RPMI7951 (cell line): Measurements from ENCODE around the gene TMCC3. TPM values are rescaled to one million over a fixed set of nuclear protein-coding genes. Genes with fewer than 3 reads are reported as not detected.
A peak's percentile ranks its signal among the peaks of the same experiment; 100 is the strongest.

Experiments used
- DNase-seq: peaks from one replicate; pipeline ENCODE4 v3.0.0-alpha.2; 2012; ENCODE audit warnings: low read depth
- total RNA-seq: library from RNA; depleted of rRNA; stranded (reverse); fragments of >200 nt; shearing (Covaris generic); gene quantifications from 2 replicates; pipeline ENCODE4 v1.2.3, GENCODE V29; 2014; rRNA removed

The TMCC3 gene
- total RNA-seq, 1 experiment from 2014 or later: 2.4 TPM

- peak; percentile 49 for DNase-seq
These were observed 117.6 kb downstream of the TMCC3 start for GRCh38 chr12:94532490-94533422.

- no peak for DNase-seq
These were observed 119.1 kb downstream of the TMCC3 start for GRCh38 chr12:94531196-94531720.

GRCh38 chr12:94525951-94526350, 124.4 kb downstream of the TMCC3 start:
- no peak for DNase-seq

Other genes starting within 250 kb of the TMCC3 start
- 11.7 and 13.4 TPM in 2 replicates for gene CEP83, start 190.7 kb downstream of the TMCC3 start, total RNA-seq